ENCODE data around the gene MRPS18A. TPM values are rescaled to one million over a fixed set of nuclear protein-coding genes. Genes with fewer than 3 reads are reported as not detected.

Gene MRPS18A
- total and polyA plus RNA-seq, 2 of the 13 experiments (the other 11 are each of a cell fraction or from before 2014, with no cell fraction given), result 87.8 to 89.1 TPM

- CTCF ChIA-PET (ENCODE audit: low intra/inter-chr PET ratio, low total read pairs), result no interaction called here
- Histone ChIP-seq H3K27ac (ENCODE audit: extremely low read length, insufficient read depth, low read length) (no peak within 1 kb of the TSS), H3K79me2 (ENCODE audit: insufficient read depth, low read length) (no peaks in the 10 kb centered on the region), H3K4me2 (ENCODE audit: low read depth, low read length) (no peak within 1 kb of the TSS), H3K36me3 (replicated peaks in 1 of 2; ENCODE audit: control insufficient read depth in 1 of 2, insufficient read depth in 2 of 2, low read length in 2 of 2) (peaks cover 9 to 19% of the 10 kb centered on the region in 2 experiments; a peak in 4 of 5 replicates), H3K27me3 (ENCODE audit: control insufficient read depth in 1 of 2, insufficient read depth in 2 of 2, low read length in 2 of 2) (peaks cover 0 to 7% of the 10 kb centered on the region in 2 experiments; a peak in 1 of 5 replicates), H2AFZ (ENCODE audit: low read length) (no peak within 1 kb of the TSS), H4K20me1 (ENCODE audit: insufficient read depth, low read length) (no peaks in the 10 kb centered on the region), H3K9me3 (ENCODE audit: low read length) (no peaks in the 10 kb centered on the region), H3K4me1 (ENCODE audit: insufficient read depth, low read length) (no peaks in the 10 kb centered on the region), H3K4me3 (replicated peaks in 1 of 3; ENCODE audit: insufficient read depth in 1 of 3, low read depth in 2 of 3, low read length in 3 of 3) (no peak within 1 kb of the TSS), H3K9ac (ENCODE audit: insufficient read depth, low read depth, low read length) (no peak within 1 kb of the TSS)
- DNase-seq (ENCODE audit: low spot score), result no peak
- no peak for FAIRE-seq
- in situ Hi-C loops (cut with HindIII; ENCODE audit: extremely low pct_ligation_motif_present, low pct_unique_long_range_greater_than_20kb), result no loop called here
- POLR2A ChIA-PET, result interaction anchor here (1.7 to 5.9 kb wide), 5 partner anchors 8 to 19 kb away, joined by 5 to 22 read pairs (median 7); partner anchors contain the start of genes GTPBP2 and MAD2L1BP
- no TSS peak for BruUV-seq (replicated peaks)
- TF ChIP-seq AGO2 (optimal IDR thresholded peaks at IDR 0.05; ENCODE audit: low read depth, low read length) (peak; percentile 59), ZNF570 (CRISPR knock-in tag; IDR thresholded peaks at IDR 0.05; ENCODE audit: borderline replicate concordance) (no peak)
- ATAC-seq, result peak; percentile 14; the same call in 1 of the 3 replicates
- 91% methylated on average over 52 of the region's 52 CpGs for whole genome bisulfite sequencing (ENCODE audit: low lambda C conversion rate)
- intact Hi-C loops (cut with micrococcal nuclease; ENCODE audit: unreplicated experiment), result no loop called here
Measured at GRCh38 chr6:43644940-43645612, 42.5 kb downstream of the MRPS18A start, which contains the start of gene RSPH9. Gene RSPH9 (plus strand): TSS chr6:43645036. CDS start chr6:43645099, 63 bp downstream.

GRCh38 chr6:43639984-43640800 lies 47.4 kb downstream of the MRPS18A start:
- Histone ChIP-seq H3K27me3 (ENCODE audit: control insufficient read depth in 1 of 2, insufficient read depth in 2 of 2, low read length in 2 of 2) (no peaks in the 10 kb centered on the region; a peak in 1 of 5 replicates), H4K20me1 (ENCODE audit: insufficient read depth, low read length) (no peaks in the 10 kb centered on the region), H3K79me2 (ENCODE audit: insufficient read depth, low read length) (peaks cover 30% of the 10 kb centered on the region), H3K4me3 (replicated peaks in 1 of 3; ENCODE audit: insufficient read depth in 1 of 3, low read depth in 2 of 3, low read length in 3 of 3) (no peak overlapping the region), H2AFZ (ENCODE audit: low read length) (no peak overlapping the region), H3K27ac (ENCODE audit: extremely low read length, insufficient read depth, low read length) (no peak overlapping the region), H3K9ac (ENCODE audit: insufficient read depth, low read depth, low read length) (no peak overlapping the region), H3K4me2 (ENCODE audit: low read depth, low read length) (no peak overlapping the region), H3K9me3 (ENCODE audit: low read length) (no peaks in the 10 kb centered on the region), H3K4me1 (ENCODE audit: insufficient read depth, low read length) (peaks cover 35% of the 10 kb centered on the region), H3K36me3 (replicated peaks in 1 of 2; ENCODE audit: control insufficient read depth in 1 of 2, insufficient read depth in 2 of 2, low read length in 2 of 2) (peaks cover 14 to 34% of the 10 kb centered on the region in 2 experiments; a peak in 4 of 5 replicates)
- ATAC-seq (no peak), FAIRE-seq (no peak), DNase-seq (ENCODE audit: low spot score) (no peak)
- ChIA-PET CTCF (ENCODE audit: low intra/inter-chr PET ratio, low total read pairs) (no interaction called here), POLR2A (interaction anchor here (2.6 kb wide), 1 partner anchor 11 kb away, joined by 14 read pairs; the partner anchor contains the start of gene GTPBP2)
- 0 out of 2 replicates have a peak, but pooled peaks have one; percentile 28 for TF ChIP-seq POLR2AphosphoS5 (IDR thresholded peaks at IDR 0.05; ENCODE audit: low read depth, low read length)
- TF ChIP-seq AGO2 (optimal IDR thresholded peaks at IDR 0.05; ENCODE audit: low read depth, low read length), result peak; percentile 41
- peak; percentile 28; the same call in 1 of the 2 replicates for TF ChIP-seq ZC3H13 (CRISPR knock-in tag; IDR thresholded peaks at IDR 0.05)
- TF ChIP-seq SRSF4 (IDR thresholded peaks at IDR 0.05; ENCODE audit: low read depth, low read length, poor library complexity, severe bottlenecking), result no peak
- no peak for TF ChIP-seq IKZF5 (CRISPR knock-in tag; IDR thresholded peaks at IDR 0.05)
- TF ChIP-seq ZBTB38 (CRISPR knock-in tag; IDR thresholded peaks at IDR 0.05), result 0 out of 2 replicates have a peak, but pooled peaks have one; percentile 23
- no peak for TF ChIP-seq FOXA3 (CRISPR knock-in tag; IDR thresholded peaks at IDR 0.05)
- in situ Hi-C loops (cut with HindIII; ENCODE audit: extremely low pct_ligation_motif_present, low pct_unique_long_range_greater_than_20kb) (no loop called here), intact Hi-C loops (cut with micrococcal nuclease; ENCODE audit: unreplicated experiment) (no loop called here)
- WGBS (ENCODE audit: low lambda C conversion rate), result 97% methylated on average over 21 of the region's 21 CpGs
- BruUV-seq (replicated peaks), result no TSS peak

All from HepG2 (cell line).